Body of pancreas (tissue), 4 donors: ENCODE measurements around the gene ABCA13. TPM values are rescaled to one million over a fixed set of nuclear protein-coding genes. Genes with fewer than 3 reads are reported as not detected.

Experiments
- ATAC-seq: fragments of 150-250 bp; one replicate; pipeline ENCODE4 v1.9.1; 2016
- DNase-seq, 4 donors: peaks; one replicate each; pipeline ENCODE4 v3.0.0-alpha.2; 2019
- H3K27ac ChIP-seq, 4 donors: fragments of 200-600 bp; sonication (generic); 1 replicate in 3 of 4; 2 replicates in 1 of 4; pipeline versions ENCODE4 v1.5.1 to v1.6.1; 2016 to 2019; ENCODE audit warnings: mild to moderate bottlenecking in 1 of 4, mixed read lengths in 1 of 4, moderate library complexity in 1 of 4
- H3K27me3 ChIP-seq, 2 donors: fragments of 200-600 bp; sonication (generic); one replicate each; pipeline ENCODE4 v1.6.0; 2016; ENCODE audit warnings: mild to moderate bottlenecking in 1 of 2
- H3K36me3 ChIP-seq, 2 donors: fragments of 200-600 bp; sonication (generic); replicated peaks in 1 of 2; 2 replicates each; pipeline ENCODE4 v1.5.1; 2016; ENCODE audit warnings: low read depth in 2 of 2; ENCODE audit not compliant: insufficient read depth in 1 of 2
- H3K4me1 ChIP-seq: fragments of 200-600 bp; sonication (generic); one replicate; pipeline ENCODE4 v1.6.0; 2016
- H3K4me3 ChIP-seq, 2 donors: fragments of 200-600 bp; sonication (generic); 1 replicate in 1 of 2; 2 replicates in 1 of 2; pipeline ENCODE4 v1.5.1; 2016 to 2019
- H3K9me3 ChIP-seq, 3 donors: fragments of 200-600 bp; sonication (generic); 1 replicate in 2 of 3; 2 replicates in 1 of 3; pipeline ENCODE4 v1.5.1; 2016
- CTCF ChIP-seq, 7 experiments: fragments of 450-650 bp in 4 of 7; fragments of 200-600 bp in 3 of 7; sonication (generic) in 3 of 7; IDR thresholded peaks; one replicate each; pipeline ENCODE4 v1.5.1; 2016 to 2019; ENCODE audit warnings: antibody characterized with exemption in 7 of 7
- POLR2A ChIP-seq, 3 donors: fragments of 450-650 bp; IDR thresholded peaks; one replicate each; pipeline ENCODE4 v1.6.1; 2016; ENCODE audit warnings: antibody characterized with exemption in 3 of 3, mild to moderate bottlenecking in 2 of 3
- WGBS, 2 donors: methylation state at CpG; one replicate each; pipeline ENCODE4 v1.1.5; 2017; 5-methylcytosine and 5-hydroxymethylcytosine counted together
- intact Hi-C: fragments of 100-400 bp; cut with DNase I; formaldehyde crosslinking; loops from one replicate; pipeline ENCODE4 v1.15.1; 2023
- total RNA-seq, 2 donors: library from RNA; depleted of rRNA; stranded (reverse); fragments of >200 nt; gene quantifications; one replicate each; pipeline ENCODE4 v1.1.0, GENCODE V29; 2016

Gene ABCA13
- total RNA-seq, 2 donors from 2014 or later = under 0.01 TPM

- DNase-seq = no peak
- ATAC-seq = no peak
- Histone ChIP-seq H3K36me3 (no peaks in the 10 kb centered on the region), H3K4me3 (no peak overlapping the region), H3K27ac (no peak overlapping the region), H3K27me3 (no peaks in the 10 kb centered on the region), H3K9me3 (no peaks in the 10 kb centered on the region), H3K4me1 (no peaks in the 10 kb centered on the region)
- intact Hi-C loops = no loop called here
- TF ChIP-seq CTCF (IDR thresholded peaks at IDR 0.05) (no peak), POLR2A (IDR thresholded peaks at IDR 0.05) (no peak)
- WGBS, 2 donors = 46 to 62% methylated on average over 3 of the region's 3 CpGs
Observed at GRCh38 chr7:48428091-48428684, 256.9 kb downstream of the ABCA13 start.

GRCh38 chr7:48429117-48429516, 257.9 kb downstream of the ABCA13 start:
- Histone ChIP-seq H3K9me3 (no peaks in the 10 kb centered on the region), H3K36me3 (no peaks in the 10 kb centered on the region), H3K4me3 (no peak overlapping the region), H3K4me1 (no peaks in the 10 kb centered on the region), H3K27ac (no peak overlapping the region), H3K27me3 (no peaks in the 10 kb centered on the region)
- no peak for DNase-seq
- intact Hi-C loops = no loop called here
- no peak for TF ChIP-seq CTCF (IDR thresholded peaks at IDR 0.05)
- no peak for ATAC-seq

DNA sequence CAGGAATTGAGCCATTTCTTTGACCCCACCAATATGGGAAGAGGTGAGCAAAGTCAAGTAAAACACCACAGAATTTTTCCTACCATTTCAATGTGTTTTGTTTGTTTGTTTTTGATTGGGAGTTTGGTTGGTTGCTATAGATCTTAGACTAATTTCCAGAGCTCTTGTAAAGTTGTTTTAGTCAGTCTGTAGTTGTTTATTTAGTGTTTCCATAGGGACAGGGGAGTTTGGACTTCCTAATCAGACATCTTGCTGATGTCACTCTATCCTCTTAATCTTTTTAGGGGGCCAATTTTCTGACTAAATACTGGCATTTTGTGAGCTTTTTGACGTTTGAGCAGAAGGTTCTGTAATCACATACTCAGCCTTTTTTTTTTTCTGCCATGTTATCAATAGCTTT, 266.9 kb downstream of the ABCA13 start:
- WGBS, 2 donors = 3 to 10% methylated on average over 1 of the region's 1 CpG
- H3K4me3 ChIP-seq = no peak overlapping the region
- no peaks in the 10 kb centered on the region for H3K4me1 ChIP-seq
- no peak for DNase-seq
- H3K27ac ChIP-seq = no peak overlapping the region
- TF ChIP-seq POLR2A (IDR thresholded peaks at IDR 0.05) = no peak
- no peak for TF ChIP-seq CTCF (IDR thresholded peaks at IDR 0.05)
- no peaks in the 10 kb centered on the region for H3K36me3 ChIP-seq
- H3K9me3 ChIP-seq = no peaks in the 10 kb centered on the region
- no peak for ATAC-seq
- intact Hi-C loops = no loop called here
- no peaks in the 10 kb centered on the region for H3K27me3 ChIP-seq

- H3K27ac ChIP-seq = no peak overlapping the region
- no peak for ATAC-seq
- H3K4me3 ChIP-seq = no peak overlapping the region
- 56 to 65% methylated on average over 8 of the region's 8 CpGs for WGBS, 2 donors
- intact Hi-C loops = loop anchor here (10.0 kb wide), 1 partner anchor 63 kb away; no protein-coding TSS in a partner anchor
- no peak for TF ChIP-seq POLR2A (IDR thresholded peaks at IDR 0.05)
- no peak for TF ChIP-seq CTCF (IDR thresholded peaks at IDR 0.05)
- DNase-seq = no peak
- no peaks in the 10 kb centered on the region for H3K4me1 ChIP-seq
- no peaks in the 10 kb centered on the region for H3K27me3 ChIP-seq
- H3K36me3 ChIP-seq = no peaks in the 10 kb centered on the region
- H3K9me3 ChIP-seq = no peaks in the 10 kb centered on the region
Observed at GRCh38 chr7:48441848-48442492, 270.7 kb downstream of the ABCA13 start.

DNA sequence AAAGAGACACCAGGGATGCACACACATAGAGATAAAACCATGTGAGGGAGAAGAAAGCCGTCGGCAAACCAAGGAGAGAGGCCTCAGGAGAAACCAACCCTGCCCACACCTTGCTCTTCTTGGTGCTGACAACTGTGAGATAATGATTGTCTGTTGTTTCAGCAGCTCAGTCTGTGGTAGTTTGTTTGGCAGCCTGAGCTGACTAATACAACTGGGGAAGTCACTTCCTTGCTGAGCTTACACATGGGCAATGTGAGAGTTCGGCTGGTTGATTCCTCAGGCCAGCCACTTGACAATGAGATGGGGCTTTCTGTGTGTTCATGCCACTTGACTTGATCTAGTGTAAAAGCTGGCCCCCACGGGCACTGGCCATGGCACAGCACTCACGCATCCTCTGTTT, 271.8 kb downstream of the ABCA13 start:
- 74 to 79% methylated on average over 5 of the region's 5 CpGs for WGBS, 2 donors
- intact Hi-C loops = loop anchor here (10.0 kb wide), 1 partner anchor 62 kb away; no protein-coding TSS in a partner anchor
- no peaks in the 10 kb centered on the region for H3K4me1 ChIP-seq
- no peak overlapping the region for H3K4me3 ChIP-seq
- no peak overlapping the region for H3K27ac ChIP-seq
- H3K36me3 ChIP-seq = no peaks in the 10 kb centered on the region
- no peaks in the 10 kb centered on the region for H3K27me3 ChIP-seq
- DNase-seq (no peak), ATAC-seq (no peak)
- TF ChIP-seq POLR2A (IDR thresholded peaks at IDR 0.05) = no peak
- TF ChIP-seq CTCF (IDR thresholded peaks at IDR 0.05) = no peak
- H3K9me3 ChIP-seq = no peaks in the 10 kb centered on the region
